ENCODE results near the gene ERCC5. TPM values are rescaled to one million over a fixed set of nuclear protein-coding genes. Genes with fewer than 3 reads are reported as not detected.

ERCC5 gene
- total and polyA plus RNA-seq, 2 donors (not counting 3 experiments of a cell fraction or from before 2014, with no cell fraction given) = 12.5 to 40.1 TPM

GRCh38 chr13:102903659-102904407, 58.0 kb downstream of the ERCC5 start:
- no peak for FAIRE-seq
- BruUV-seq (replicated peaks) = no TSS peak

DNA sequence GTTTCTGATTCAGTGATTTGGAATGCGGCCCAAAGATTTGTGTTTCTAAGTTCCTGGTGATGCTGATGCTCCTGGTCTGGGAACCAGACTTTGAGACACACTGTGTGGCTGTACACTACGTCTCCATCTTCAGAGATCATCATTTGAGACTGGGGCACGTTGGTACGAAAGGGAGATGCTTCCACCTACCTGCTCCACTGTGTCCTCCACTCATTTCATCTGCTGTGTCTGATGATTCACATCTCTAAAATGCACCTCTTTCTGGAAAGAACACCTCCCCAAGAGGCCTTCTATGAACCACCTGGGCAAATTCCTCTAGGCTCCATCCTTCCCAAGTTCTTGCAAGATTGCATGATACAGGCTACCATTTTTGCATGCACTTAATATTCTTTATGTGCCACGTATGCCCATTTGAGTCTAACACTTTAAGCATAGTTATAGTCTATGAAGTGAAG, 58.6 kb downstream of the ERCC5 start:
- no peak for TF ChIP-seq POLR2A (IDR thresholded peaks at IDR 0.05; ENCODE audit: low read depth, low read length)
- TF ChIP-seq, protein P1, sequence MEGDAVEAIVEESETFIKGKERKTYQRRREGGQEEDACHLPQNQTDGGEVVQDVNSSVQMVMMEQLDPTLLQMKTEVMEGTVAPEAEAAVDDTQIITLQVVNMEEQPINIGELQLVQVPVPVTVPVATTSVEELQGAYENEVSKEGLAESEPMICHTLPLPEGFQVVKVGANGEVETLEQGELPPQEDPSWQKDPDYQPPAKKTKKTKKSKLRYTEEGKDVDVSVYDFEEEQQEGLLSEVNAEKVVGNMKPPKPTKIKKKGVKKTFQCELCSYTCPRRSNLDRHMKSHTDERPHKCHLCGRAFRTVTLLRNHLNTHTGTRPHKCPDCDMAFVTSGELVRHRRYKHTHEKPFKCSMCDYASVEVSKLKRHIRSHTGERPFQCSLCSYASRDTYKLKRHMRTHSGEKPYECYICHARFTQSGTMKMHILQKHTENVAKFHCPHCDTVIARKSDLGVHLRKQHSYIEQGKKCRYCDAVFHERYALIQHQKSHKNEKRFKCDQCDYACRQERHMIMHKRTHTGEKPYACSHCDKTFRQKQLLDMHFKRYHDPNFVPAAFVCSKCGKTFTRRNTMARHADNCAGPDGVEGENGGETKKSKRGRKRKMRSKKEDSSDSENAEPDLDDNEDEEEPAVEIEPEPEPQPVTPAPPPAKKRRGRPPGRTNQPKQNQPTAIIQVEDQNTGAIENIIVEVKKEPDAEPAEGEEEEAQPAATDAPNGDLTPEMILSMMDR (IDR thresholded peaks at IDR 0.05; ENCODE audit: extremely low read depth in 1 of 2, insufficient read depth in 1 of 2, low read depth in 1 of 2, low read length in 2 of 2) = no peak
- no peak for TF ChIP-seq JUN (IDR thresholded peaks at IDR 0.05; ENCODE audit: borderline replicate concordance, insufficient read depth, insufficient read length, low read depth)
- TF ChIP-seq MYC (IDR thresholded peaks at IDR 0.05; ENCODE audit: low read depth, low read length) = no peak
- no peak for TF ChIP-seq GATA2 (IDR thresholded peaks at IDR 0.05; ENCODE audit: insufficient read depth, insufficient read length, low read depth, low read length)
- TF ChIP-seq MAX (IDR thresholded peaks at IDR 0.05; ENCODE audit: insufficient read depth, insufficient read length) = no peak
- no peak for TF ChIP-seq POLR2AphosphoS5 (IDR thresholded peaks at IDR 0.05; ENCODE audit: insufficient read depth, low read depth, low read length)
- no peak for TF ChIP-seq FOS (IDR thresholded peaks at IDR 0.05; ENCODE audit: borderline replicate concordance, insufficient read depth, low read length)
- no peak for TF ChIP-seq EZH2 (IDR thresholded peaks at IDR 0.05; ENCODE audit: borderline replicate concordance, low read depth, low read length, severe bottlenecking)
- DNase-seq (ENCODE audit: low read depth, low spot score) = no peak
- Histone ChIP-seq H3K9me3 (replicated peaks; ENCODE audit: control insufficient read depth, insufficient read depth, low read length) (no peaks in the 10 kb centered on the region), H3K79me2 (ENCODE audit: control insufficient read depth, insufficient read depth, low read length) (no peaks in the 10 kb centered on the region), H3K4me3 (replicated peaks in 1 of 3; ENCODE audit: insufficient read depth in 1 of 3, low read depth in 1 of 3, low read length in 3 of 3) (no peak overlapping the region), H3K27me3 (ENCODE audit: control insufficient read depth in 2 of 2, insufficient read depth in 2 of 2, low read length in 2 of 2) (peaks cover 3 to 4% of the 10 kb centered on the region in 2 experiments), H3K4me1 (ENCODE audit: control insufficient read depth, extremely low read depth, insufficient read depth, low read length) (no peaks in the 10 kb centered on the region), H3K9ac (replicated peaks; ENCODE audit: extremely low read depth, insufficient read depth, low read length) (no peak overlapping the region), H4K20me1 (replicated peaks; ENCODE audit: control insufficient read depth, extremely low read depth, insufficient read depth, low read length) (no peaks in the 10 kb centered on the region), H2AFZ (ENCODE audit: low read depth, low read length) (no peak overlapping the region), H3K9me1 (replicated peaks; ENCODE audit: control insufficient read depth, extremely low read depth, insufficient read depth, low read length) (no peaks in the 10 kb centered on the region), H3K4me2 (ENCODE audit: insufficient read depth, low read length) (no peak overlapping the region), H3K27ac (ENCODE audit: insufficient read depth, low read depth, low read length) (no peak overlapping the region), H3K36me3 (ENCODE audit: control insufficient read depth in 2 of 2, extremely low read depth in 1 of 2, insufficient read depth in 2 of 2, low read length in 2 of 2) (no peaks in the 10 kb centered on the region)
- dilution Hi-C loops (cut with MboI; ENCODE audit: extremely low pct_ligation_motif_present, low sequenced_read_pairs) = no loop called here
- intact Hi-C loops (cut with micrococcal nuclease) = no loop called here
- POLR2A ChIA-PET = no interaction called here
- BruUV-seq (replicated peaks) = no TSS peak
- CTCF ChIA-PET = interaction anchor here (1.3 kb wide), 1 partner anchor 34 kb away, joined by 4 read pairs; no protein-coding TSS in a partner anchor
- FAIRE-seq = no peak

More at GRCh38 chr13:102903659-102904407, 58.0 kb downstream of the ERCC5 start:
- Histone ChIP-seq H3K9ac (replicated peaks; ENCODE audit: extremely low read depth, insufficient read depth, low read length) (no peak overlapping the region), H3K27ac (ENCODE audit: insufficient read depth, low read depth, low read length) (no peak overlapping the region), H3K9me3 (replicated peaks; ENCODE audit: control insufficient read depth, insufficient read depth, low read length) (no peaks in the 10 kb centered on the region), H3K79me2 (ENCODE audit: control insufficient read depth, insufficient read depth, low read length) (no peaks in the 10 kb centered on the region), H3K27me3 (ENCODE audit: control insufficient read depth in 2 of 2, insufficient read depth in 2 of 2, low read length in 2 of 2) (peaks cover 3 to 4% of the 10 kb centered on the region in 2 experiments), H3K9me1 (replicated peaks; ENCODE audit: control insufficient read depth, extremely low read depth, insufficient read depth, low read length) (no peaks in the 10 kb centered on the region), H3K4me2 (ENCODE audit: insufficient read depth, low read length) (no peak overlapping the region), H3K36me3 (ENCODE audit: control insufficient read depth in 2 of 2, extremely low read depth in 1 of 2, insufficient read depth in 2 of 2, low read length in 2 of 2) (no peaks in the 10 kb centered on the region), H4K20me1 (replicated peaks; ENCODE audit: control insufficient read depth, extremely low read depth, insufficient read depth, low read length) (no peaks in the 10 kb centered on the region), H2AFZ (ENCODE audit: low read depth, low read length) (no peak overlapping the region), H3K4me3 (replicated peaks in 1 of 3; ENCODE audit: insufficient read depth in 1 of 3, low read depth in 1 of 3, low read length in 3 of 3) (no peak overlapping the region), H3K4me1 (ENCODE audit: control insufficient read depth, extremely low read depth, insufficient read depth, low read length) (no peaks in the 10 kb centered on the region)
- intact Hi-C loops (cut with micrococcal nuclease) = no loop called here
- POLR2A ChIA-PET = no interaction called here
- DNase-seq (ENCODE audit: low read depth, low spot score) = peak; percentile 43
- TF ChIP-seq, protein P1 (IDR thresholded peaks at IDR 0.05; ENCODE audit: extremely low read depth in 1 of 2, insufficient read depth in 1 of 2, low read depth in 1 of 2, low read length in 2 of 2) = peak; percentile 32 to 34
- TF ChIP-seq MYC (IDR thresholded peaks at IDR 0.05; ENCODE audit: low read depth, low read length) = no peak
- no peak for TF ChIP-seq EZH2 (IDR thresholded peaks at IDR 0.05; ENCODE audit: borderline replicate concordance, low read depth, low read length, severe bottlenecking)
- CTCF ChIA-PET = interaction anchor here (1.0 kb wide), 1 partner anchor 33 kb away, joined by 4 read pairs; no protein-coding TSS in a partner anchor
- dilution Hi-C loops (cut with MboI; ENCODE audit: extremely low pct_ligation_motif_present, low sequenced_read_pairs) = no loop called here
